8988T (cell line): Measurements from ENCODE around the gene DGKG.

Experiments used
- DNase-seq: peaks from one replicate; pipeline ENCODE4 v3.0.0; 2011

The DGKG gene

DNA sequence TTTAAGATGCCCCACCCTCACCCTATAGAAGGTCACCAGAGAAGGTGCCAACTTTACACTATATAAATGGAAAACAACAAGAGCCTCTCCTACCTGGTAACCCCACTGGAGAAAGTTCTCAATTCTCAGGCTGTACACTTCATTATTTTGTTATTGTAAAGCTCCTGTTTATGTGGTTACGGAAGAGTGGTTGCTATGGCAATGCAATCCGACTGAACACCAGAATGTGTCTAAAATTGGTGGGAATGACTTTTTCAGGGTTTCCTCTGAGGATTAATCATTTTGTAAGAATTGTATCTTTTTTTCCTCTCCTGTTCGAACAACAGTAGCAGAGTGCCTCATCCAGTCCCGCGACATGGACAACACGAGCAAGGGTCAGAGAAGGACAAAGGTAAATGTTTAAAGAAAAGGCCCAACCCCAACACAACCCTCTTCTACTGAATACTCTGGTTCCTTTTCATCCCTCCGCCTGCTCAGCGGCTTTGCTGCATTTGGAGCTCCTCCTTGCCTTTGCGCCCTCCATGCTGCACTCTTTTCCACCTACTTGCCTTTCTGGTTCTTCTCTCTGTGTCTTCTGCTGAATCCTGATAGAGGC is 45.3 kb downstream of the DGKG start:
- DNase-seq = no peak

DNA sequence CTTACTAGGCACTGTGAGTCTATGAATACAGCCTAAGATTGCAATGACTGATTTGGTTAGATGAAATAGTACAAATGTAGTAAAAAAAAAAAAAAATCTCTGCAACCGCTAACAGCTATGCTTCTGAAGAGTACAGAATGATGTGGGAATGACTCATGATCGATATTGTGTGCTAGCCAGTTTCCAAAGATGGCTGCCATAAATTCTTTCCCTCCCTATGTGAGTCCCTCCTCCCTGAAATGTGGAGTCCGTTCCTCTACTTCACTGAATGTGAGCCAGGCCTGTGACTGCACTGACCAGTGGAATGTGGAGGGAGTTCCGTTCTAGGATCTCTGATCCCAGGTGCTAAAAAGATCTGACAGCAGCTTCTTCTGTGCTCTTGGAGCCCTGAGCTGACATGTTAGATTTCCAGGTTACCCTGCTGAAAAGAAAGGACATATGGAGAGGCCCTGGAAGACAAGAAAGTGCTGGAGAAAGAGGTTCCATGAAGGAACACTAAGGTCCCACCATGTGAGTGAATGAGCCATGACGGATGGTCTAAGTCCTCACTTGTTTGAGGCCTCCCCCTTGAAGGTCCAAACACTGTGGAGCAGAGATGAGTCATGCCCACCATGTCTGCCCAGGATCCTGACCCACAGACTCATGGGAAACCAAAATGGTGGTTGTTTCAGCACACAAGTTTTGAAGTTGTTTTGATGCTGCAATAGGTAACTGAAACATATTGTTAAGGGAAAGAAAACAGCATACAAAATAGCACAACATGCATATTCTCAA is 46.3 kb downstream of the DGKG start:
- DNase-seq = no peak

DNA sequence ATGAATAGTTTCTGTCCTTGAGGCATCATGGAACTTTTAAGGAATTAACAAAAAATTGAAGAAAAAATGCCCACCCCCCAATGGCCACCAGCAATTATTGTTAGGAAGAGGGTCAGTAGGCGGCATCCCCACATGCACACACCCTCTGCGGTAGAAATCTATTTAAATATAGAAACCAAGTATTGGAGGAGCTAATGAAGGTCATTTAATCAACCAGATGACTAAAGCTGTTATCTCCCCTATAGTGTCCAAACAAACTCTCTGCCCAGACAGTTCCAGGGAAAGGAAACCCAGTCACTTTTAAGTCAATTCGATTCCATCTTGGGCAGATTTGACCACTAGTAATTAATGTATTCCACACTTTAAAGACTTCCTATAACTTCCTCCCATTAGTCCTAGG is 47.1 kb downstream of the DGKG start:
- DNase-seq = no peak

GRCh38 chr3:186311441-186311840 is 50.6 kb downstream of the DGKG start:
- no peak for DNase-seq

- no peak for DNase-seq
Measured at GRCh38 chr3:186308549-186308948, 53.5 kb downstream of the DGKG start.

DNA sequence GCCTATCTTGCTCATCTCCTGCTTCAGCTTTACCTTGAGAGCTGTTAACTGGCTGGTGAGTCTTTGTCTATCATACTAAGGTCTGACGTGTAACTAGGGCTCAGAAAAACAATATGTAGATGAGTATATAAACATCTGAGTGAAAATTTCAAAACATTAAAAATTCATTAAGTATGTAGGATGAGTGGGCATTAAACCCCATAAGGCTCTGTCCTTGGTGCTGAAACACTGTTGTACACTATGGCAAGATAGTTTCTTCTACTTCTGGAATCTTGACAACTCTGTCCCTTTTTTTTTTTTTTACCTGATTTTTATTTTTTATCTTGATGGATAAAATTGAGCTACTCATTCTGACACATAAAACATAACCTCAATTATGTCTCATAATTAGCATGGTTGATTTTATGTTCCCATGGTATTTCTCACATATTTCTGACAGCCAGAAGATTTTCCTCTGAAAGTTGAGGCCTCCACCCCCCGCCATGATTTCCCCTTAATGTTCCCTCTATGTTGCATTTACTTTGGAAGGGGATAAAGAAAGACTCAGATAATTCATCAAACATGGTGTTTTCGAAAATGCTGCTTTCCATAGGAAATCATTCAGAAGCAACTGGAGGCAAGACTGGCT is 54.3 kb downstream of the DGKG start:
- no peak for DNase-seq

DNA sequence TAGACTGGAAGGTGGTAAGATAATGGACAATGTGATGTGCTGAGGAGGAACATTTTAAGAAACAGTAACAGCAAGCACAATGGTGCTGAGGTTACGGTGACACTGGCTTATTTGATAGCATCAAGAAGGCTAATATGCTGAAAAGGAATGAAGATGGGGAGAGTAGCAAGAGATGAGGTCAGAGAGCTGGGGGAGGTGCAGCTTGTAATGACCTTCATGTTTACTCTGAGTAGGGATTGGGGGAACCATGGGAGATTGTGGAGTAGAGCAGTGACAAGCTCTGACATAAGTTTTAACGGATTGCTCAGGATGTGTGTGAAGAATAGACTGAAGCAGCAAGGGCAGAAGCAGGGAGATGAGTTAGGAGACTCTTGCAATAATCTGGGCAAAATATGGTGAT is 56.7 kb downstream of the DGKG start:
- DNase-seq = no peak

DNA sequence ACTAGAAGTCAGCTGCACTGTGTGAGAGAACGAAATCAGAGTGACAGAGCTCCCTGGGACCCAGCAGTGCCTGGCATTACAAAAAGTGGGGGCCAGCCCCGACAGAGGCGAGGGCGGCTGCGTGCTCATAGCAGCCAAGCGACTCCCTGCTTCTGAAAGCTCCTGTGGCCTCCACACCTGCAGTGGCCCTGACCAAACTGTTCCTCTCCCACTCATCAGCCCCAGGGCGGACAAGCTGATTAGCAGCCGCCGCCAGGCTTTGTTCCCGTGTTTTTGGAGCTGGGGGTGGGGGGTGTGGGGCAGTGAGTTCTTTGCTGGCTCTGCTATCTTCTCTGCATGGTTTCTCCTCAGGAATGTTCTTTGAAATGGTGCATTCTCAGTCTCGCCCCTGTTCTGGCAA is 58.1 kb downstream of the DGKG start:
- no peak for DNase-seq

DNA sequence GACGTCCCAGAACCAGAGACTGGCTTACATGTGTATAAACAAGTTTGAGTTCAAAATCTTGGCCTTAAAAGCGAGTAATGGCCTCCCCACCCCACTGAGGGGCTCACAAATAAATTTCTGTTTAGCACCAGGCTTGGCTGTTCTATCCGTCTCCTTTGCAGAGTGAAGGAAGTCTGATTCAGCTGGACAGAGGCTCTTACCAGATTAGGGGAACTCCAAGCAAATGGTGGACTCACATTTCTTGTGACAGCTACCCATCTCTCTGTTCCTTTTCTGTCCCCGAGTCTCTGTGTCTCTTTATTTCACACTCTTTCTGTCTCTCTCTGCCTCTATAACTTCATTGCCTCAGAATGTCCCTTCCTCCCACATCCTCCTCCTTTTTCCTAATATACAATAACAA is 62.7 kb downstream of the DGKG start:
- DNase-seq = no peak

- no peak for DNase-seq
Measured at GRCh38 chr3:186298876-186299275, 63.2 kb downstream of the DGKG start.

DNA sequence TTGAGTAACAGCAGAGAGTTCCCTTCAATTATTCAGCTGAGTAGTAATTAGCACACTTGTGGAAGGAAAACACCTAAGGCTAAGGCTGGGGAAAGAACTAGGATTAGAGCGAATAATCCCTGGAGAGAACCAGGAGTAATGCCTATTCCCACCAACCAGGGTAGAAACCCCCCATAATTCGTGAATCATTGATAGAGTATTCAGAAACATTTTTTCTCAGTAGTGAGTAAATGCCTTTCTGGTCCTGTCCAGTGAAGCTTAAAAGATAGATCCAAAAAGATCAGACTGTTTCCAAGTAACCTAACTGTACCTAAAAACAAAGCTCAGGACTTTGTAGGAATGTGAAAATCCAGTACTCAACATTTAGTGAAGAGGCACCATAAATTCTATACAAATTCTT is 71.2 kb downstream of the DGKG start:
- no peak for DNase-seq

DNA sequence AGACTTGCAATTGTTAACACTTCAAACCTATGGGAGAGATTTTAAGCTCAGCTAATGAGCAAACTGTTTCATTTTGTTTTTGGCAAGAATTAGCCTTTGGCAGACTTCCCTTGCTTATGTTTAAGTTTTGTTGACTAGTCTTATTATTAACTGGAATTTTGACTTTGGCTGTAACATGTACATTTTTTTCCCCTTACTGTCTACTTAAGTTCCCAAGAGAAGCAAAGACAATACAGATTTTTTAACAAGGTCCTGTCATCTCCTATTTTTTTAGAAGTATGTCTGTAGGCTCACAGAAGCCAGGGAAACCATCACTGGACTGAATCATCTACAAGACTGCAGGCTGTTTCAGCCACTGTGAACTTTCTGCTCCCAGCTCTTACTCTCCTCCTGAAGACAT is 74.3 kb downstream of the DGKG start:
- DNase-seq = no peak

- DNase-seq = no peak
Measured at GRCh38 chr3:186286114-186286513, 75.9 kb downstream of the DGKG start.

GRCh38 chr3:186284661-186285060 is 77.4 kb downstream of the DGKG start:
- no peak for DNase-seq

- DNase-seq = no peak
Measured at GRCh38 chr3:186284349-186284652, 77.7 kb downstream of the DGKG start.

GRCh38 chr3:186283651-186284348 is 78.2 kb downstream of the DGKG start:
- DNase-seq = no peak

GRCh38 chr3:186283096-186283495 is 78.9 kb downstream of the DGKG start:
- DNase-seq = no peak

GRCh38 chr3:186281176-186281575 is 80.9 kb downstream of the DGKG start:
- DNase-seq = no peak

DNA sequence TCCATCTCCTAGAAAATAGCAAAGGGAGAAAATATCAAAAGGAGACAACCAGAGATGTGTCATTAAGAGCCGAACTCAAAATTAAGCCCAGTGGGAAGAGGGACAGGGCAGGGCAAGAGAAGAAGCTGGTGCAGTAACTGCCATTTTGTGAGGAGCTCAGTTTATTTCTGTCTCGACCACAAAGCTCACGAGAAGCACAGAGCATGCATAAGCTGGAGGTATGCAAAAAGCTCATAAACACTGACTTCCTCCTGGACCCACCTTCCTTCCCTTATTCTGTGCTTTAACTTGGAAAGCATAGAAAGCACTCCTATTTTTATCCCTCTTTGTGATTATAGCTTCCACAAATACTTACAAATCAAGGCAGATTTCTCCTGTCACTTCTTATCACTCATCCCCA is 81.3 kb downstream of the DGKG start:
- no peak for DNase-seq

DNA sequence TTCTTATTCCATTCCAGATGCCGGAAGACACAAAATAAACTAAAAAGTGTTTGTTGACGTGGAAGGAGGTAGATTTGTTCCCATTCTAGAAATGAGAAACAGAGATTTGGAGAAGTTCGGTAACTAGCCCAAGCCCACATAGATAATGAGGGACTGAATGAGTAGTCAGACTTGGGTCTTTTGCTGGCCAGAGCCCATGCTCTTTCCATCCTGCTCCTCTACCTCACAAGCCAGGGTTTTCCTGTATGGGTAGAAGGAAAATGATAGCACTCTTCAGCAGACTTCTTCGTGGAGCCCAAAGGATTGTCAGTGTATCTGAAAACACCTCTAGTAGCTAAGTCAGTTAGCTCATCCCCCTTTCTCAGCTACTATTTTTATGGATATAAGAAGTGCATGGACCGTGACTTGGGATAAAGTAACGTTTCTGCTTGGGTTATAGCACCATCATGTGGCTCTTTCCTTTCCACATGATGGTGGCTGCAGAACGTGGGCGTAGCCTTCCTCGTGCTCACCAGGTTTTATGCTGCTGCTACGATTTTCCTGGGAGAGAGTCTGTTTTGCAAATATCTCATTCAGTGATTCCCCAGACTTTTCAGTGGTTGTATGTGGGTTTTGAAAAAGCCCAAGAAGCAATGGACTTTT is 84.6 kb downstream of the DGKG start:
- DNase-seq = no peak

DNA sequence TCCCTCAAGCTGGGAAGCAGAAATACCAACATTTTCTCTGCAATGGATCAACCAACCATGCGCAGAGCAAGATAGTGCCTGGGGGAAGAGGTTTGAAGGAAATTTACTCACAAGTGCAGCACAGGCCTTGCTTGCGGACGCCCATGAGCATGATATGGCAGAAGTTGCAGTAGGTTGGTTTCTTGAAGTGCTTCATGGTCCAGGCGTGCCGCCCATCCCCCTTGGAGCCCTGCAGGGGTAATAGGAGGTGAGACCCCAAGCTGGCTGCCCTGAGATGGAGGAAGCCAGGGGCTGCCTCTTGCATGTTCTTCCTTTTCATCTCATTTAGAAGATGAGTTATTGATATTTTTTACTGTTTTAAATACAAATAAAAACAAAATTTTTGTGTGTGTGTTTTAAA is 86.6 kb downstream of the DGKG start:
- no peak for DNase-seq

DNA sequence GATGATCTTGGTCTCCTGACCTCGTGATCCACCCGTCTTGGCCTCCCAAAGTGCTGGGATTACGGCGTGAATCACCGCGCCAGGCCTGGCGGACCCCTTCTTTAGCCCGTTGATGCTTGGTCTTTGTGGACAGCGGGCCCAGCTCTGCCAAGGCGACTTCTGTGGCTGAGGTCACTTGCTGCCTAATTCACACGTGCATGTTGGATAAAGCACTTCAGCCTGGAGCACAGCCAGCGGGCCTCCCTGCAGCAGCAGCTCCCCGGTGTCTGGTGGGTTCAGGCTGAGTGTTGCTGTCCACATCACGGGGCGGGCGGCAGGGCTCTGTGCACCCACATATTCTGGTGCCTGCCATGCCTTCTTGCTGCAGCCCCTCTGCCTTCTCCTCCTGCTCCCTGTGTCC is 88.4 kb downstream of the DGKG start:
- DNase-seq = no peak

- no peak for DNase-seq
Measured at GRCh38 chr3:186270701-186271100, 91.3 kb downstream of the DGKG start.
